Stomach (tissue), 9 donors: Measurements from ENCODE around the gene CBLB. TPM values are rescaled to one million over a fixed set of nuclear protein-coding genes. Genes with fewer than 3 reads are reported as not detected.

Experiments
- DNase-seq, 2 donors: peaks; one replicate each; pipeline versions ENCODE4 v3.0.0 to v3.0.0-alpha.2; 2013 to 2019
- H3K27ac ChIP-seq, 5 donors: fragments of 200-600 bp in 4 of 5; sonication (generic) in 4 of 5; one replicate each; pipeline ENCODE4 v1.5.1; 2013 to 2019; ENCODE audit warnings: mild to moderate bottlenecking in 1 of 5, moderate library complexity in 1 of 5
- H3K27me3 ChIP-seq, 3 donors: fragments of 200-600 bp; sonication (generic); one replicate each; pipeline ENCODE4 v1.5.1; 2017 to 2019; ENCODE audit warnings: mixed run types in 1 of 3
- H3K36me3 ChIP-seq, 4 donors: fragments of 200-600 bp; sonication (generic); 1 replicate in 3 of 4; 2 replicates in 1 of 4; pipeline ENCODE4 v1.5.1; 2016 to 2019
- H3K4me1 ChIP-seq, 4 donors: fragments of 200-600 bp; sonication (generic); one replicate each; pipeline ENCODE4 v1.5.1; 2016 to 2019
- H3K4me3 ChIP-seq, 4 donors: fragments of 200-600 bp; sonication (generic) in 3 of 4; one replicate each; pipeline ENCODE4 v1.5.1; 2016 to 2019; ENCODE audit warnings: mild to moderate bottlenecking in 1 of 4
- H3K9me3 ChIP-seq, 4 donors: fragments of 200-600 bp; sonication (generic); one replicate each; pipeline ENCODE4 v1.5.1; 2016 to 2019
- EP300 ChIP-seq: sonication (generic); formaldehyde crosslinking; IDR thresholded peaks from one replicate; pipeline ENCODE4 v1.6.1; 2017; ENCODE audit warnings: antibody characterized with exemption
- POLR2A ChIP-seq, 4 donors: fragments of 450-650 bp; IDR thresholded peaks; one replicate each; pipeline ENCODE4 v1.6.1; 2016; ENCODE audit warnings: antibody characterized with exemption in 4 of 4, control low read depth in 2 of 4, mild to moderate bottlenecking in 1 of 4, moderate library complexity in 1 of 4
- POLR2AphosphoS5 ChIP-seq, 3 donors: sonication (generic); formaldehyde crosslinking; IDR thresholded peaks; one replicate each; pipeline ENCODE4 v1.6.1; 2016; ENCODE audit warnings: antibody characterized with exemption in 3 of 3
- WGBS, 5 donors: extraction: QIAGEN DNeasy Blood & Tissue Kit in 3 of 5; methylation state at CpG; one replicate each; pipeline versions ENCODE4 v1.1.5 to v1.1.7; 2013 to 2018; 5-methylcytosine and 5-hydroxymethylcytosine counted together
- intact Hi-C: fragments of 100-400 bp; cut with DNase I; formaldehyde crosslinking; loops from one replicate; pipeline ENCODE4 v1.15.1; 2023; ENCODE audit warnings: low total_unique reads
- polyA plus RNA-seq, 3 donors: library from polyadenylated mRNA; stranded (reverse); fragments of 200-250 nt; gene quantifications; one replicate each; pipeline ENCODE4 v1.2.3, GENCODE V29; 2013
- total RNA-seq, 5 donors: library from RNA; depleted of rRNA; stranded (reverse); fragments of >200 nt; gene quantifications; one replicate each; pipeline versions ENCODE4 v1.1.0 to v1.2.3, GENCODE V29; 2014 to 2016
- TF ChIP-seq, protein P1 (sequence below), 7 experiments: fragments of 450-650 bp in 4 of 7; fragments of 200-600 bp in 3 of 7; sonication (generic) in 3 of 7; IDR thresholded peaks; one replicate each; pipeline ENCODE4 v1.5.1; 2016 to 2019; ENCODE audit warnings: antibody characterized with exemption in 7 of 7, control low read depth in 2 of 7, mild to moderate bottlenecking in 1 of 7
- donor health status: healthy with polysubstance abuse.
- donor health status: Bipolar disorder and iron deficiency.
- donor health status: healthy.

CBLB gene
- total and polyA plus RNA-seq, 8 donors = 6.9 to 94.4 (median 46.0) TPM

DNA sequence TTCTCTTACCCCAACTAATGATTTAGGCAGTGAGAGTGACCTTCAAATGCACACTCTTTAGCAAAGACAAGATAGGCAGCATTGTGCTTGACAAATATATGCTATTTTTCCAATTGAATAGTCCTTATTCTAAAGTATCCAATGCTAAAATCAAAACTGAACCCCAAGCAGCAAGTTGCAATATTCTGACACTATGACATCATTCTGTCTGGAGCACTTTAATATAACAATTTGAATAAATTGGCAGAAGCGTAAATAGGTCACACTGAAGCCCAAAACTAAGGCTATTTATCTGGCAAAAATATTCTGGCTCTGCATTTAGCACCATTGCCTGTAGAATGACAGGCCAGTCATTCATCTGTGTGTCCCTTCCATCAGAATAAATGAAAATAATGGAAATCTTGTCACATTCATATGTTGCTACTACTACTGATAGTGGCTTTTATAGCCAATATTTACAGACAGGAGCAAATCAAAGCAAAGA lies 2.9 kb downstream of the CBLB start:
- TF ChIP-seq POLR2AphosphoS5 (IDR thresholded peaks at IDR 0.05) (no peak), POLR2A (IDR thresholded peaks at IDR 0.05) (no peak), EP300 (no peak)
- TF ChIP-seq, protein P1, sequence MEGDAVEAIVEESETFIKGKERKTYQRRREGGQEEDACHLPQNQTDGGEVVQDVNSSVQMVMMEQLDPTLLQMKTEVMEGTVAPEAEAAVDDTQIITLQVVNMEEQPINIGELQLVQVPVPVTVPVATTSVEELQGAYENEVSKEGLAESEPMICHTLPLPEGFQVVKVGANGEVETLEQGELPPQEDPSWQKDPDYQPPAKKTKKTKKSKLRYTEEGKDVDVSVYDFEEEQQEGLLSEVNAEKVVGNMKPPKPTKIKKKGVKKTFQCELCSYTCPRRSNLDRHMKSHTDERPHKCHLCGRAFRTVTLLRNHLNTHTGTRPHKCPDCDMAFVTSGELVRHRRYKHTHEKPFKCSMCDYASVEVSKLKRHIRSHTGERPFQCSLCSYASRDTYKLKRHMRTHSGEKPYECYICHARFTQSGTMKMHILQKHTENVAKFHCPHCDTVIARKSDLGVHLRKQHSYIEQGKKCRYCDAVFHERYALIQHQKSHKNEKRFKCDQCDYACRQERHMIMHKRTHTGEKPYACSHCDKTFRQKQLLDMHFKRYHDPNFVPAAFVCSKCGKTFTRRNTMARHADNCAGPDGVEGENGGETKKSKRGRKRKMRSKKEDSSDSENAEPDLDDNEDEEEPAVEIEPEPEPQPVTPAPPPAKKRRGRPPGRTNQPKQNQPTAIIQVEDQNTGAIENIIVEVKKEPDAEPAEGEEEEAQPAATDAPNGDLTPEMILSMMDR (IDR thresholded peaks at IDR 0.05) = no peak
- WGBS, 5 donors = 78 to 82% (median 80%) methylated on average over 1 of the region's 1 CpG
- Histone ChIP-seq H3K36me3 (peaks cover 0 to 12% (median 9%) of the 10 kb centered on the region in 4 donors), H3K4me3 (peak overlapping the region; percentile 70 to 92 (median 89)), H3K27ac (peak overlapping the region in 4 of 5 donors; percentile 25 to 98 (median 96)), H3K9me3 (no peaks in the 10 kb centered on the region), H3K27me3 (no peaks in the 10 kb centered on the region), H3K4me1 (peaks cover 23 to 80% (median 50%) of the 10 kb centered on the region in 4 donors)
- intact Hi-C loops = no loop called here
- no peak for DNase-seq

DNA sequence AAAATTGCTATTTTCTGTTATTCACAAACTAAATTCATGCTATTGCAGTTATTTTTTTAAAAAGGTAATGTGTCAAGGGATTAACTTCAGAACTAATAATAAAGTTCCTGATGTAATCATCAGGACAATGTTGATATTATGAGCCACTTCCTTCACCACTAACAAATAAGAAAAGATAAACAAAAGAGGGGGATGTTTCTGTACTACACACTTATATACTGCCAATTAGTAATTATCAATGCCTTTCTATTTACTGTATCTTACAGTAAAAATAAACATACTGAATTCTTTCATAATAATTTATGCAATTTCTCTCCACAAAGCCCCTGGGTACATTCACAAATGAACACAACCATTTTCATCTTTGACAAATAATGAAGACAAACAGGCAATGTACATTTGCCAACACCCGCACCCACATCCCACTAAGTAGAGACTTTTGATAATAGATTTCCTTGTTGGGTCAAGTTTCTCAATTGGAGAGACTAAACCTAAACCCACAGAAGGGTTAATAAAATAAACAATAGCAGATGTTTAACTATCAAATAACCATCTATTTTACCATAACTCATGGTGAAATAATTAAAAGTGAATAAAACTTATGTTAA lies 3.7 kb downstream of the CBLB start:
- no peak for DNase-seq
- H3K36me3 ChIP-seq = peaks cover 0 to 17% (median 12%) of the 10 kb centered on the region in 4 donors
- no peaks in the 10 kb centered on the region for H3K9me3 ChIP-seq
- H3K4me1 ChIP-seq = peaks cover 23 to 80% (median 55%) of the 10 kb centered on the region in 4 donors
- peak overlapping the region in 3 of 4 donors; percentile 70 to 92 (median 88) for H3K4me3 ChIP-seq
- H3K27ac ChIP-seq = peak overlapping the region in 4 of 5 donors; percentile 25 to 98 (median 96)
- intact Hi-C loops = no loop called here
- TF ChIP-seq POLR2A (IDR thresholded peaks at IDR 0.05) = no peak
- TF ChIP-seq, protein P1 (IDR thresholded peaks at IDR 0.05) = no peak
- no peak for TF ChIP-seq POLR2AphosphoS5 (IDR thresholded peaks at IDR 0.05)
- no peak for TF ChIP-seq EP300
- WGBS, 5 donors = 22 to 45% (median 42%) methylated on average over 1 of the region's 1 CpG
- no peaks in the 10 kb centered on the region for H3K27me3 ChIP-seq

DNA sequence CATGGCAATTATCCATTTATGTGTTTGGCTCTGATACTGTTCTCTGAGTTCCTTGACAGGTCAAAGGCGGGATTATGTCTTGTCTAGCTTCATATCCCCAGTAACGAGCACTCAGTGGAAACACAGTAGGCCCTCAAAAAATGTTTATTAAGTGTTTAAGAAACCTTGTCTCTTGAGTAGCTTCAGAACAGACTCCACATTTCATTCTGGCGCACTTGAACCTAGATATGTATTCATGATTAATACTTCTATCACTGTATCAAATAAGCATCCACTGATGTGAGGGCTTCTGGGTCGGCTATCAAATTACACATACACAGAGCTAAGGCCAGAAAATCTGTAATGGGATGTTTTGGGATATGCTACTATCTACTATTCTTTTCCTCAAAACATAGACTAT lies 4.6 kb downstream of the CBLB start:
- H3K36me3 ChIP-seq = peaks cover 0 to 24% (median 17%) of the 10 kb centered on the region in 4 donors
- TF ChIP-seq POLR2A (IDR thresholded peaks at IDR 0.05) (no peak), EP300 (no peak)
- H3K27me3 ChIP-seq = no peaks in the 10 kb centered on the region
- H3K4me3 ChIP-seq = peak overlapping the region in 2 of 4 donors; percentile 70 to 88
- no peak for DNase-seq
- no peaks in the 10 kb centered on the region for H3K9me3 ChIP-seq
- H3K27ac ChIP-seq = peak overlapping the region in 2 of 5 donors; percentile 18 to 98
- 81 to 94% (median 87%) methylated on average over 4 of the region's 4 CpGs for WGBS, 5 donors
- peaks cover 23 to 75% (median 53%) of the 10 kb centered on the region in 4 donors for H3K4me1 ChIP-seq
- intact Hi-C loops = no loop called here

GRCh38 chr3:105863608-105864007 lies 5.2 kb downstream of the CBLB start:
- no peaks in the 10 kb centered on the region for H3K27me3 ChIP-seq
- 89 to 97% (median 90%) methylated on average over 1 of the region's 1 CpG for WGBS, 5 donors
- no peak for TF ChIP-seq POLR2A (IDR thresholded peaks at IDR 0.05)
- no peak for TF ChIP-seq EP300
- no peak for TF ChIP-seq POLR2AphosphoS5 (IDR thresholded peaks at IDR 0.05)
- TF ChIP-seq, protein P1 (IDR thresholded peaks at IDR 0.05) = no peak
- H3K27ac ChIP-seq = no peak overlapping the region
- H3K9me3 ChIP-seq = no peaks in the 10 kb centered on the region
- DNase-seq = no peak
- intact Hi-C loops = no loop called here
- H3K36me3 ChIP-seq = peaks cover 0 to 30% (median 19%) of the 10 kb centered on the region in 4 donors
- H3K4me1 ChIP-seq = peaks cover 23 to 81% (median 54%) of the 10 kb centered on the region in 4 donors
- H3K4me3 ChIP-seq = peak overlapping the region in 1 of 4 donors; percentile 88

- Histone ChIP-seq H3K4me3 (no peak overlapping the region), H3K27me3 (no peaks in the 10 kb centered on the region), H3K36me3 (peaks cover 0 to 39% (median 25%) of the 10 kb centered on the region in 4 donors), H3K9me3 (no peaks in the 10 kb centered on the region), H3K4me1 (peaks cover 20 to 90% (median 57%) of the 10 kb centered on the region in 4 donors), H3K27ac (no peak overlapping the region)
- 79 to 90% (median 85%) methylated on average over 3 of the region's 3 CpGs for WGBS, 5 donors
- DNase-seq = no peak
- TF ChIP-seq POLR2A (IDR thresholded peaks at IDR 0.05) (no peak), POLR2AphosphoS5 (IDR thresholded peaks at IDR 0.05) (no peak), EP300 (no peak)
- TF ChIP-seq, protein P1 (IDR thresholded peaks at IDR 0.05) = no peak
- intact Hi-C loops = no loop called here
Measured at GRCh38 chr3:105862217-105862616, 6.6 kb downstream of the CBLB start.
